Thyroid gland (tissue), 4 donors: Measurements from ENCODE around the gene SCN4B. TPM values are rescaled to one million over a fixed set of nuclear protein-coding genes. Genes with fewer than 3 reads are reported as not detected.

Experiments
- DNase-seq, 2 donors: peaks; one replicate each; pipeline ENCODE4 v3.0.0-alpha.2; 2019
- H3K27ac ChIP-seq, 3 donors: fragments of 200-600 bp; sonication (generic); 1 replicate in 2 of 3; 2 replicates in 1 of 3; pipeline ENCODE4 v1.5.1; 2016 to 2019; ENCODE audit warnings: mild to moderate bottlenecking in 1 of 3, moderate library complexity in 1 of 3
- H3K27me3 ChIP-seq: fragments of 200-600 bp; sonication (generic); one replicate; pipeline ENCODE4 v1.5.1; 2019
- H3K36me3 ChIP-seq, 2 donors: fragments of 200-600 bp; sonication (generic); one replicate each; pipeline ENCODE4 v1.5.1; 2016 to 2019
- H3K4me1 ChIP-seq, 2 donors: fragments of 200-600 bp; sonication (generic); one replicate each; pipeline ENCODE4 v1.5.1; 2017 to 2019
- H3K4me3 ChIP-seq, 3 donors: fragments of 200-600 bp; sonication (generic); replicated peaks in 1 of 3; 1 replicate in 2 of 3; 2 replicates in 1 of 3; pipeline ENCODE4 v1.5.1; 2016; ENCODE audit warnings: mild to moderate bottlenecking in 1 of 3
- H3K9me3 ChIP-seq: fragments of 200-600 bp; sonication (generic); one replicate; pipeline ENCODE4 v1.5.1; 2017
- POLR2A ChIP-seq, 2 donors: fragments of 450-650 bp; IDR thresholded peaks; one replicate each; pipeline ENCODE4 v1.6.1; 2017; ENCODE audit warnings: antibody characterized with exemption in 2 of 2, mild to moderate bottlenecking in 2 of 2, moderate library complexity in 1 of 2
- WGBS, 2 donors: methylation state at CpG; one replicate each; pipeline ENCODE4 v1.1.5; 2017; 5-methylcytosine and 5-hydroxymethylcytosine counted together
- intact Hi-C: fragments of 100-400 bp; cut with DNase I; formaldehyde crosslinking; loops from one replicate; pipeline ENCODE4 v1.15.1; 2023
- total RNA-seq, 4 donors: library from RNA; depleted of rRNA; stranded (reverse); fragments of >200 nt; gene quantifications; one replicate each; pipeline ENCODE4 v1.2.3, GENCODE V29; 2016
- TF ChIP-seq, protein P1 (sequence below), 6 experiments: fragments of 200-600 bp in 3 of 6; fragments of 450-650 bp in 3 of 6; sonication (generic) in 3 of 6; IDR thresholded peaks; one replicate each; pipeline ENCODE4 v1.5.1; 2016 to 2019; ENCODE audit warnings: antibody characterized with exemption in 6 of 6, mild to moderate bottlenecking in 2 of 6, inconsistent platforms in 1 of 6, moderate library complexity in 1 of 6

Gene SCN4B
- total RNA-seq, 4 donors from 2014 or later, result 5.5 to 15.7 (median 10.5) TPM

DNA sequence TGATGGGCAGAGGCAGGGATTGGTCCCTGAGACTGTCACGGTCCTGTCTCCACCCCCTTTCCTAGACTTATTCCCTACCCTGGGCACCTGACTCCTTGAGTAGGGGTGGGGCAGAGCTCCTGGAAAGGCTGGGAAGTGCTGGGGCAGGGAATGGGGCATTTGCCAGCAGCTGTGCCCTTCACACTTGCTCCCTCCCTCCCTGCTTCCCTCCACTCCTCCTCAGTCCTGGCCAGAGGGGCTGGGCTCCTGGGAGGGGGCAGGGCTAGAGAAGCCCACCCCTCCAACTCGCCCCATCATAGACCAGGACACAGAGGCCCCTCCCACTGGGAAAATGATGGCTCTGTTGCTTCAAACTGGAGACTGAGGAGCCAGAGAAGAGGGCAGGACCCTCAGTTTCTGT lies 12.3 kb upstream of the SCN4B start:
- no peak for DNase-seq
- TF ChIP-seq, protein P1, sequence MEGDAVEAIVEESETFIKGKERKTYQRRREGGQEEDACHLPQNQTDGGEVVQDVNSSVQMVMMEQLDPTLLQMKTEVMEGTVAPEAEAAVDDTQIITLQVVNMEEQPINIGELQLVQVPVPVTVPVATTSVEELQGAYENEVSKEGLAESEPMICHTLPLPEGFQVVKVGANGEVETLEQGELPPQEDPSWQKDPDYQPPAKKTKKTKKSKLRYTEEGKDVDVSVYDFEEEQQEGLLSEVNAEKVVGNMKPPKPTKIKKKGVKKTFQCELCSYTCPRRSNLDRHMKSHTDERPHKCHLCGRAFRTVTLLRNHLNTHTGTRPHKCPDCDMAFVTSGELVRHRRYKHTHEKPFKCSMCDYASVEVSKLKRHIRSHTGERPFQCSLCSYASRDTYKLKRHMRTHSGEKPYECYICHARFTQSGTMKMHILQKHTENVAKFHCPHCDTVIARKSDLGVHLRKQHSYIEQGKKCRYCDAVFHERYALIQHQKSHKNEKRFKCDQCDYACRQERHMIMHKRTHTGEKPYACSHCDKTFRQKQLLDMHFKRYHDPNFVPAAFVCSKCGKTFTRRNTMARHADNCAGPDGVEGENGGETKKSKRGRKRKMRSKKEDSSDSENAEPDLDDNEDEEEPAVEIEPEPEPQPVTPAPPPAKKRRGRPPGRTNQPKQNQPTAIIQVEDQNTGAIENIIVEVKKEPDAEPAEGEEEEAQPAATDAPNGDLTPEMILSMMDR (IDR thresholded peaks at IDR 0.05), result no peak
- no peak for TF ChIP-seq POLR2A (IDR thresholded peaks at IDR 0.05)
- H3K36me3 ChIP-seq, result no peaks in the 10 kb centered on the region
- intact Hi-C loops, result no loop called here
- WGBS, 2 donors, result 59 to 66% methylated on average over 2 of the region's 2 CpGs
- H3K27ac ChIP-seq, result no peak overlapping the region
- no peaks in the 10 kb centered on the region for H3K4me1 ChIP-seq
- H3K27me3 ChIP-seq, result no peaks in the 10 kb centered on the region
- H3K4me3 ChIP-seq, result no peak overlapping the region
- H3K9me3 ChIP-seq, result no peaks in the 10 kb centered on the region

DNA sequence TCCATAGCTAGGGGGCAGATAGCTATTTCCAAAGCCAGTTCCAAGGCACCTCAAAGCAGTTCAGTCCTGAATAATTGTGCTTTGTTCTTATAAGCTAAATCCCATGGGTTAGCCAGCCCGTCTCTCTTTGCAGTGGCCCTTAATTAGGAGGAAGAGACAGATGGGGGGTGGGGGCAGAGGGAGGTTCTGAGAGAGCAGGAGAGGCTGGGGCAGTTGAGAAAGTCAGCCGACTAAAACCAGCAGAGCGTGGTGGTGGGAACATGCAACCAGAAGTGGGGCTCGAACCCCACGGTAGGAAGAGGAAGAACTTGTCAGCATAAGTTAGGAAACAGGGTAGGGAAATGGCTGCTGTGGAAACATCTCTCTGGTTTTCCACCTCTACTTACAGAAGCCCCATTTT lies 10.9 kb upstream of the SCN4B start:
- Histone ChIP-seq H3K27ac (no peak overlapping the region), H3K9me3 (no peaks in the 10 kb centered on the region), H3K36me3 (no peaks in the 10 kb centered on the region), H3K4me1 (no peaks in the 10 kb centered on the region), H3K4me3 (no peak overlapping the region), H3K27me3 (no peaks in the 10 kb centered on the region)
- no peak for TF ChIP-seq POLR2A (IDR thresholded peaks at IDR 0.05)
- TF ChIP-seq, protein P1 (IDR thresholded peaks at IDR 0.05), result no peak
- intact Hi-C loops, result no loop called here
- DNase-seq, result no peak
- WGBS, 2 donors, result 59 to 63% methylated on average over 5 of the region's 5 CpGs

DNA sequence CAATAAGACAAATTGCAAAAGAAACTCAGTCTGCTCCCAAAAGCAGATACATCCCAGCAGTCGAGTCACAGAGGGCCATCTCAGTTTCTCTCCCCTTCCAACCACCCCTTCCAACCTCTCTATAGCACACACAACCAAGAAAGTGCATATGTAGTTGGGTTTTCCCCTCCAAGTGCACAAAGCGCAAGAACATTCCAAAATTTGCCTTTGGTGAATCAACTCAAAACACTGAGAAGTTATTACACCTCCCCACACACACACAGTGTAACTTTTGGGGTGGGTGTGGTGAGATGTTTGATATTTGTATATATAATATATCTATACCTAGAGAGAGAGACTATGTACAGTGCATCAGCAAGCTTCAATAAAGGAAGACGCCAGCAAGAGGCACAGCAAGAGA lies 10.2 kb upstream of the SCN4B start:
- Histone ChIP-seq H3K27me3 (no peaks in the 10 kb centered on the region), H3K4me1 (no peaks in the 10 kb centered on the region), H3K36me3 (no peaks in the 10 kb centered on the region), H3K9me3 (no peaks in the 10 kb centered on the region), H3K4me3 (no peak overlapping the region), H3K27ac (no peak overlapping the region)
- WGBS, 2 donors, result 84 to 89% methylated on average over 3 of the region's 3 CpGs
- intact Hi-C loops, result no loop called here
- TF ChIP-seq, protein P1 (IDR thresholded peaks at IDR 0.05), result no peak
- TF ChIP-seq POLR2A (IDR thresholded peaks at IDR 0.05), result no peak
- no peak for DNase-seq

DNA sequence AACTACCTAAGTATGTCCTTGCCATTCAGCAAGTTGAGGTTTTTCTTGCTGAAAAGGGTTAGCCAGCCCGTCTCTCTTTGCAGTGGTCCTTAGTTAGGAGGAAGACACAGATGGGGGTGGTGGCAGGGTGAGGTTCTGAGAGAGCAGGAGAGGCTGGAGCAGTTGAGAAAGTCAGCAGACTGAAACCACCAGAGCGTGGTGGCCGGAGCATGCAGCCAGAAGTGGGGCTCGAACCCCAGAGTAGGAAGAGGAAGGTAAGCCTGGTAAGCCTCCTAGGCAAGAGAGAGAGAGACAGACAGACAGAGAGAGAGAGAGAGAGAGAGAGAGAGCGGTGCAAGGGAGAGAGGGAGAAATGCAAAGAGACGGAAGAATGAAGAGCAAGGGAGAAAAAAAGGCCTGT lies 9.2 kb upstream of the SCN4B start:
- intact Hi-C loops, result no loop called here
- Histone ChIP-seq H3K27ac (no peak overlapping the region), H3K36me3 (no peaks in the 10 kb centered on the region), H3K4me3 (no peak overlapping the region), H3K9me3 (no peaks in the 10 kb centered on the region), H3K4me1 (no peaks in the 10 kb centered on the region), H3K27me3 (no peaks in the 10 kb centered on the region)
- TF ChIP-seq POLR2A (IDR thresholded peaks at IDR 0.05), result no peak
- TF ChIP-seq, protein P1 (IDR thresholded peaks at IDR 0.05), result no peak
- 49 to 54% methylated on average over 6 of the region's 6 CpGs for WGBS, 2 donors
- no peak for DNase-seq

- Histone ChIP-seq H3K36me3 (no peaks in the 10 kb centered on the region), H3K27ac (no peak overlapping the region), H3K4me3 (no peak overlapping the region), H3K4me1 (peaks cover 5 to 11% of the 10 kb centered on the region in 2 donors), H3K27me3 (peaks cover 6% of the 10 kb centered on the region), H3K9me3 (no peaks in the 10 kb centered on the region)
- 38 to 45% methylated on average over 8 to 10 of the region's 10 CpGs for WGBS, 2 donors
- intact Hi-C loops, result no loop called here
- TF ChIP-seq POLR2A (IDR thresholded peaks at IDR 0.05), result no peak
- TF ChIP-seq, protein P1 (IDR thresholded peaks at IDR 0.05), result no peak
- no peak for DNase-seq
These were observed 4.7 kb upstream of the SCN4B start for GRCh38 chr11:118157186-118157895.
